Parathyroid adenoma (tissue), 2 donors: ENCODE measurements around the gene NELFA.

Experiments used
- H2AFZ ChIP-seq: fragments of 300-600 bp; sonication (generic); one replicate; pipeline ENCODE4 v1.7.0; 2017; ENCODE audit warnings: antibody characterized with exemption, mild to moderate bottlenecking
- H3K27ac ChIP-seq: fragments of 300-600 bp; sonication (generic); one replicate; pipeline ENCODE4 v1.7.0; 2017
- H3K27me3 ChIP-seq: fragments of 300-600 bp; sonication (generic); one replicate; pipeline ENCODE4 v1.7.0; 2017; ENCODE audit warnings: low read length; ENCODE audit not compliant: control insufficient read depth, insufficient read depth
- H3K36me3 ChIP-seq: fragments of 300-600 bp; sonication (generic); one replicate; pipeline ENCODE4 v1.7.0; 2017; ENCODE audit warnings: low read length; ENCODE audit not compliant: control insufficient read depth, insufficient read depth
- H3K4me1 ChIP-seq: fragments of 300-600 bp; sonication (generic); one replicate; pipeline ENCODE4 v1.7.0; 2017; ENCODE audit warnings: control low read depth
- H3K4me2 ChIP-seq: fragments of 300-600 bp; sonication (generic); one replicate; pipeline ENCODE4 v1.7.0; 2017; ENCODE audit warnings: low read length
- H3K4me3 ChIP-seq: fragments of 300-600 bp; sonication (generic); one replicate; pipeline ENCODE4 v1.7.0; 2017; ENCODE audit warnings: low read depth, low read length
- H3K79me2 ChIP-seq: fragments of 300-600 bp; sonication (generic); one replicate; pipeline ENCODE4 v1.7.0; 2017; ENCODE audit warnings: control low read depth
- H3K9ac ChIP-seq: fragments of 300-600 bp; sonication (generic); one replicate; pipeline ENCODE4 v1.7.0; 2017; ENCODE audit warnings: mild to moderate bottlenecking
- H3K9me3 ChIP-seq: fragments of 300-600 bp; sonication (generic); one replicate; pipeline ENCODE4 v1.7.0; 2017; ENCODE audit warnings: low read length; ENCODE audit not compliant: control insufficient read depth
- TF ChIP-seq, protein P1 (sequence below): fragments of 300-600 bp; sonication (generic); IDR thresholded peaks from one replicate; pipeline ENCODE4 v1.7.0; 2017; ENCODE audit warnings: antibody characterized with exemption, mild to moderate bottlenecking
- donor health status: primary hyperparathyroidism.

NELFA gene

DNA sequence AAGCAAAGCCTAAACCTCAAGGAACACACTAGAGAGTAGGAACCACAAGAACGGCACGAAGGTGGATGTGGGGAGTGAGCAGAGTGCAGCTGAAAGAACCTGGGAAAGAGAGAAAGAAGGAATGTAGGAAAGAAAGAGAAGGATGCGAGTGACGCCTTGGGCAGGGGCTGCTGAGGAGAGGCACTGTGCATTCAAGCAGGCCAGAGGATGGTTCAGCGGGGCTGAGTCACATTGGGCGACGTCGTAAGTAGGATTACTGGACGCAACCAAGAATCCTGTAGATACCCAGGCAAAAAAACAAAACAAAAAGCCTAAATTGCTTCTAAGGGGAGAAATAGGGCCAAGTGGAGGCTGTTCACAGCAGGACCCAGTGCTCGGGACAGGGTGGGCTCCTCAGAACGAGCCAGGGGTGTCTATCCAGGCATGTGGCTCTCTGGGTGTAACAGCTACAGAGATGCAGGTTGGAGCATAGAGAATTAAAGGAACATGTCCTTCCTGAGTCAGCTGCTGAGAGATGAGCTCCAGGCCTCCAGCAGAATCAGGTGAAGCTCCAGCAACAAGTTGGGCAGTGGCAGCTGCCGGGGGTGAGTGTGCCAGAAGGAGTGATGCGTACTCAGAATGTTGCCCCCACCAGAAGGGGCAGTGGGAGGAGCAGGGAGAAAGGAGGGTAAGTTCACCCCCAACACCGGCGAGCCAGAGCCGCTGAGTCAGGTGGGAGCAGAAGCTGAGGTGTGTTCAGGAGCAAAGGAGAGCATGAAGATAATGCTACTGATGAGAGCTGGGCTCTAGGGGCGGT, 38.6 kb downstream of the NELFA start:
- no peaks in the 10 kb centered on the region for H3K4me1 ChIP-seq
- no peaks in the 10 kb centered on the region for H3K27me3 ChIP-seq
- H3K9ac ChIP-seq: no peak overlapping the region
- no peaks in the 10 kb centered on the region for H3K79me2 ChIP-seq
- no peaks in the 10 kb centered on the region for H3K36me3 ChIP-seq
- no peak overlapping the region for H3K4me3 ChIP-seq
- TF ChIP-seq, protein P1, sequence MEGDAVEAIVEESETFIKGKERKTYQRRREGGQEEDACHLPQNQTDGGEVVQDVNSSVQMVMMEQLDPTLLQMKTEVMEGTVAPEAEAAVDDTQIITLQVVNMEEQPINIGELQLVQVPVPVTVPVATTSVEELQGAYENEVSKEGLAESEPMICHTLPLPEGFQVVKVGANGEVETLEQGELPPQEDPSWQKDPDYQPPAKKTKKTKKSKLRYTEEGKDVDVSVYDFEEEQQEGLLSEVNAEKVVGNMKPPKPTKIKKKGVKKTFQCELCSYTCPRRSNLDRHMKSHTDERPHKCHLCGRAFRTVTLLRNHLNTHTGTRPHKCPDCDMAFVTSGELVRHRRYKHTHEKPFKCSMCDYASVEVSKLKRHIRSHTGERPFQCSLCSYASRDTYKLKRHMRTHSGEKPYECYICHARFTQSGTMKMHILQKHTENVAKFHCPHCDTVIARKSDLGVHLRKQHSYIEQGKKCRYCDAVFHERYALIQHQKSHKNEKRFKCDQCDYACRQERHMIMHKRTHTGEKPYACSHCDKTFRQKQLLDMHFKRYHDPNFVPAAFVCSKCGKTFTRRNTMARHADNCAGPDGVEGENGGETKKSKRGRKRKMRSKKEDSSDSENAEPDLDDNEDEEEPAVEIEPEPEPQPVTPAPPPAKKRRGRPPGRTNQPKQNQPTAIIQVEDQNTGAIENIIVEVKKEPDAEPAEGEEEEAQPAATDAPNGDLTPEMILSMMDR: no peak
- H3K4me2 ChIP-seq: no peak overlapping the region
- no peak overlapping the region for H2AFZ ChIP-seq
- H3K9me3 ChIP-seq: no peaks in the 10 kb centered on the region
- H3K27ac ChIP-seq: no peak overlapping the region

DNA sequence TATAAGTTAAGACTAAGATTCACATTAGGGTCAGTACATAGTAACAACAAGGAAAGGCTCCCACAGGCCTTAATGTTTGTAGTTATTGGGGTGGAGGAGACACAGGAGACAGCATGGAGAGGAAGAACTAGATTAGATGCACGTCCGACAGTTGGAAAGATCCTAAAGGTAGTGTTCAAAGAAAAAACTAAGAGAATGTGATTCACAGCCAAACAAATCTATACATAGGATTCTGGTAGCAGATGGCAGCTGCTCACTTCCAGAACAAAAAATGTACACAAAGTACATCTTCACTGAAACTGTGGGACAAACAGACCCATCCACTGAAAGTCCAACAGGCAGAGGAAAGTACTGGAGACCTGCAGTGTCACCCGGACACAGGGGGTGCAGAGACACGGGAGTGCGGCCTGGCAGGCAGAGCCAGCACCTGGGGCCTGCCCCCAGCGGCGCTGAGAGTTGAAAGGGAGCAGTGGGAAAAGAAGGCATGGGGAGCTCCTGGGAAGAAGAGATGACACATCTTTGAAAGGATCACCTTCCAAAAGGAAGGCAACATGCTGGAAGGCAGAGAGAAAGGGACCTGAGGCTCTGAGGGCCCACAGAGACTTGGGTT, 40.0 kb downstream of the NELFA start:
- Histone ChIP-seq H3K4me2 (no peak overlapping the region), H3K9me3 (no peaks in the 10 kb centered on the region), H3K4me3 (no peak overlapping the region), H2AFZ (no peak overlapping the region), H3K27me3 (no peaks in the 10 kb centered on the region), H3K9ac (no peak overlapping the region), H3K36me3 (no peaks in the 10 kb centered on the region), H3K27ac (no peak overlapping the region), H3K79me2 (no peaks in the 10 kb centered on the region), H3K4me1 (no peaks in the 10 kb centered on the region)
- TF ChIP-seq, protein P1: no peak

DNA sequence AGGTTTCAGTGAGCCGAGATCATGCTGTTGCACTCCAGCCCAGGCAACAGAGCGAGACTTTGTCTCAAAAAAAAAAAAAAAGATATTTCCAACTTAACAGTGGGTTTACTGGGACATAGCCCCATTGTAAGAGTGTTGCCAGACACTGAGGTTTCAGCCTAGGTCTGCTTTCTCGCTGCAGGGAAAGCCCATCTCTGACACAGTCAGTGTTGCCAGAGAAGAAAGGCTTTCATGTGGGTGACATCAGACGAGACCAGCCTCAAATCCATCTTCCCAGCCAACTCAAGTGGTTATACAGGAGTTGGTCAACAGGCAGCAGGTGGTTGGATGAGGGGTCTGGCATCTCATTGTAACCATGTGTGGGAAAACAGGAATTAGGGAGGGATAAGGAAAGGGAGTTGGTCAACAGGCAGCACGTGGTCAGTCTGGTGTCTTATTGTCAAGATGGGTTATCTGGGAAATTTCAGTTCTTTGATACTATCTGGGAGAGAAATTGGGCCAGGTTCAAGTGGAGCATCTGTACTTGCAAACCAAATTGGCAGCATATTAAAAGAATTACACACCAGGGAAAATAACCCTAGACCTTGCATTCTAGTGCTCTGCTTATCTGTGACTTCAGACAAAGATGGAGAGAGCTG, 41.1 kb downstream of the NELFA start:
- Histone ChIP-seq H3K4me1 (no peaks in the 10 kb centered on the region), H3K79me2 (no peaks in the 10 kb centered on the region), H3K4me2 (no peak overlapping the region), H3K9ac (no peak overlapping the region), H2AFZ (no peak overlapping the region), H3K4me3 (no peak overlapping the region), H3K36me3 (no peaks in the 10 kb centered on the region), H3K27me3 (no peaks in the 10 kb centered on the region), H3K9me3 (no peaks in the 10 kb centered on the region), H3K27ac (no peak overlapping the region)
- TF ChIP-seq, protein P1: no peak

DNA sequence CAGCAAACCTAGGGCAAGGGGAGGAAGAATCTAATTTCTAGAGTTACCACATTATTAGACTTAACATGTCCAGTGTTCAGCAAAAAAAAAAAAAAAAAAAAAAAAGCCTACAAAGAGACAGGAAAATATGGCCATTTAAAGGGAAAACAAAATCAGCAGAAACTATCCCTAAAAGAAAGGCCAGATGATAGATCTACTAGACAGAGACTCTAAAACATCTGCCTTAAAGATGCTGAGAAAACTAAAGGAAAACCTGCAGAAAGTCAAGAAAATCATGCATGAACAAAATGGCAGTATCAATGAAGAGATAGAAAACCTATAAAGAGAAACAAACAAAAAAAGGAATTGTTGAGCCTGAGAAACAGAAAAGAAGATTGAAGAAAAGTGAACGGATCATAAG, 43.8 kb downstream of the NELFA start:
- H3K9ac ChIP-seq: no peak overlapping the region
- no peak overlapping the region for H2AFZ ChIP-seq
- no peaks in the 10 kb centered on the region for H3K27me3 ChIP-seq
- H3K4me1 ChIP-seq: no peaks in the 10 kb centered on the region
- no peak overlapping the region for H3K4me3 ChIP-seq
- TF ChIP-seq, protein P1: no peak
- no peak overlapping the region for H3K27ac ChIP-seq
- no peaks in the 10 kb centered on the region for H3K9me3 ChIP-seq
- no peaks in the 10 kb centered on the region for H3K36me3 ChIP-seq
- H3K79me2 ChIP-seq: no peaks in the 10 kb centered on the region
- H3K4me2 ChIP-seq: no peak overlapping the region
